ENCODE measurements around the gene KPTN. TPM values are rescaled to one million over a fixed set of nuclear protein-coding genes. Genes with fewer than 3 reads are reported as not detected.

The KPTN gene
- total and polyA plus RNA-seq, 2 of the 8 experiments (the other 6 are each of a cell fraction or from before 2014, with no cell fraction given), result 23.6 to 31.3 TPM

DNA sequence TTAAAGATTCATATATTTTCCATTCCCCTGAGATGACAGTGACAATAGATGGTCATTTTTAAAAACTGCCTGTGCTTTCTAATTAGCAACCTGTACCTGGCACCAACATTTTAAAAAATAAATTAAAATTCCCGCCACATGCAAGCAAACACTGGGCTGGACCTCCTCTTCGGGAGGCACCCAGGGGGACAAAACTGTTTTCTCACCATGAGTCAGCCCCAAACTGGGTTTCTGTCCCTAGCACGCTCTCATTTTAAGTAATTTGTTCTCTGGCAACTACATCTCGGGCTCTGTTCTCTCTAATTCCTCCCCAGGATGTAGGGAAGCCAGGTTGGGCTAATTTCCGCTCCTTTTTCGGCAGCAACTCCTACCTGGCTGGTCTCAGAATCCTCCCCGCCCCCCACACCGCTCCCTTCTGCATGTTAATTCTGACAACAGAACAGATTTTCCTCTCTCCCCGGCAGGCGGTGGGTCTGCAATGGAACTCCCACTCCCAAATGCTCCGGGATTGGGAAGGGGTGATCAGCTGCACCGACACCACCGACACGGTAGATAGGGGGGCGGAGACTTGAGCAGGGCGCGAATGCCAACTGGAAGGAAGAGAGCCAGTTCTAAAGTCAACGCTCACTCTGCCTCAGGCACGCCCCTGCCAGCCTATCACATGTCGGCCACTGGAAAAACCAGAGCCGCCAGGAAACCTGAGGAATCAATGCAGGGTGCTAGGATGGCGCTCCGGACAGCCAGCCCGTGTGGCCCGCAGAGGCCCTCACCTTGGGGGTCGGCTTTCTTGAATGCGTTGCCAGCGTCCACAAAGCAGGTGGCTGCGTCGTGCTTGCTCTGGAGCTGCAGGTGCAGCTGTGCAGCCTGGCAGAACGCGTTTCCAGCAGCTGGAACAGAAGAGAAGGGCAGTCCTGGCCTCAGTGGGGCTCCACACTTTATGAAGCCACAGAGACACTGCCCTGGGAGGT, 16.1 kb upstream of the KPTN start:
- Histone ChIP-seq H2BK12ac (ENCODE audit: low read depth, low read length) (peak overlapping the region; percentile 50; the same call in 1 of the 2 replicates), H4K91ac (replicated peaks; ENCODE audit: insufficient read length, low read length) (peak overlapping the region; percentile 71), H3K36me3 (ENCODE audit: control insufficient read depth in 2 of 4, insufficient read depth in 4 of 4, low read length in 3 of 4) (no peaks in the 10 kb centered on the region), H3K27ac (ENCODE audit: low read depth, low read length) (0 out of 2 replicates have a peak overlapping the region, but pooled peaks have one; percentile 5), H3K14ac (ENCODE audit: insufficient read length) (no peak overlapping the region), H3K23ac (ENCODE audit: insufficient read length) (no peak overlapping the region), H3K9ac (replicated peaks in 1 of 4; ENCODE audit: extremely low read depth in 1 of 4, low read depth in 3 of 4, low read length in 3 of 4) (no peak overlapping the region; a peak in 3 of 7 replicates), H2AFZ (ENCODE audit: low read length) (no peak overlapping the region), H4K8ac (ENCODE audit: extremely low read depth, insufficient read depth, low read length) (peak overlapping the region; percentile 57), H3K27me3 (replicated peaks in 1 of 4; ENCODE audit: control insufficient read depth in 3 of 4, extremely low read depth in 1 of 4, insufficient read depth in 3 of 4, low read length in 3 of 4) (no peaks in the 10 kb centered on the region), H3K56ac (replicated peaks; ENCODE audit: insufficient read length, low read depth, low read length) (peak overlapping the region; percentile 18), H3K18ac (ENCODE audit: extremely low read depth, low read length) (no peak overlapping the region), H4K5ac (ENCODE audit: insufficient read length, low read depth, low read length) (no peak overlapping the region), H3K23me2 (ENCODE audit: low read depth, low read length) (no peaks in the 10 kb centered on the region), H2BK15ac (ENCODE audit: low read length) (no peak overlapping the region), H3K79me1 (ENCODE audit: low read depth, low read length) (no peaks in the 10 kb centered on the region; the same call in 1 of the 2 replicates), H3K4ac (replicated peaks; ENCODE audit: insufficient read length, low read depth, low read length) (no peak overlapping the region), H3K4me3 (ENCODE audit: extremely low read depth in 1 of 4, insufficient read depth in 2 of 4, low read depth in 3 of 4, low read length in 4 of 4) (peak overlapping the region in 3 of 4 experiments; percentile 9 to 23 (median 15); a peak in 2 of 8 replicates), H2BK20ac (ENCODE audit: low read length) (no peak overlapping the region), H2BK5ac (ENCODE audit: low read depth, low read length) (peak overlapping the region; percentile 48; the same call in 1 of the 2 replicates), H3K4me1 (replicated peaks in 1 of 4; ENCODE audit: control insufficient read depth in 3 of 4, insufficient read depth in 4 of 4, low read length in 3 of 4) (peaks cover 0 to 6% (median 3%) of the 10 kb centered on the region in 4 experiments; a peak in 4 of 7 replicates), H4K20me1 (replicated peaks in 1 of 2; ENCODE audit: control insufficient read depth in 1 of 2, insufficient read depth in 2 of 2, low read length in 2 of 2) (peaks cover 2% of the 10 kb centered on the region in 2 experiments), H2AK5ac (ENCODE audit: low read depth, low read length) (no peak overlapping the region), H3K4me2 (ENCODE audit: insufficient read depth in 1 of 2, low read depth in 2 of 2, low read length in 2 of 2) (peak overlapping the region in 1 of 2 experiments; percentile 30; a peak in 2 of 4 replicates), H3K9me3 (ENCODE audit: insufficient read depth in 2 of 2, low read depth in 1 of 2, low read length in 1 of 2) (no peaks in the 10 kb centered on the region), H2BK120ac (replicated peaks; ENCODE audit: low read depth, low read length) (no peak overlapping the region), H3K79me2 (ENCODE audit: control insufficient read depth in 1 of 2, insufficient read depth in 2 of 2, low read length in 2 of 2) (peaks cover 0 to 1% of the 10 kb centered on the region in 2 experiments; a peak in 1 of 4 replicates)
- DNase-seq (ENCODE audit: low read depth in 1 of 2, low spot score in 2 of 2), result no peak
- FAIRE-seq, result no peak
- 64% methylated on average over 32 of the region's 32 CpGs; no CpG with 5 or more reads in 1 of the 2 experiments for WGBS, 2 experiments (ENCODE audit: extremely low coverage in 1 of 2, insufficient coverage in 1 of 2, insufficient read length in 1 of 2, insufficient replicate concordance in 2 of 2, low coverage in 1 of 2, low lambda C conversion rate in 2 of 2, missing lambda C conversion rate in 1 of 2)
- CTCF ChIA-PET (ENCODE audit: partially characterized antibody), result interaction anchor here (1.0 to 3.8 kb wide), 10 partner anchors 9 to 199 kb away, joined by 3 to 13 read pairs (median 4); no protein-coding TSS in a partner anchor
- POLR2A ChIA-PET (ENCODE audit: partially characterized antibody), result interaction anchor here (0.8 to 7.6 kb wide), 6 partner anchors 9 to 24 kb away, joined by 3 to 55 read pairs (median 6); partner anchors contain the start of gene KPTN
- TF ChIP-seq RXRA (IDR thresholded peaks at IDR 0.05; ENCODE audit: insufficient read depth, low read depth, low read length) (no peak), JUN (IDR thresholded peaks at IDR 0.05; ENCODE audit: low read depth, low read length) (no peak), SRF (IDR thresholded peaks at IDR 0.05; ENCODE audit: low read depth, low read length) (no peak), CBX8 (IDR thresholded peaks at IDR 0.05; ENCODE audit: borderline replicate concordance, low read depth, low read length) (no peak), SP1 (IDR thresholded peaks at IDR 0.05; ENCODE audit: low read depth, low read length) (no peak), BRCA1 (IDR thresholded peaks at IDR 0.05; ENCODE audit: low read depth, low read length) (no peak), SIX5 (IDR thresholded peaks at IDR 0.05; ENCODE audit: low read depth, low read length) (no peak), HDAC2 (IDR thresholded peaks at IDR 0.05; ENCODE audit: borderline replicate concordance in 1 of 2, low read depth in 2 of 2, low read length in 2 of 2) (no peak)
- TF ChIP-seq, protein P1, sequence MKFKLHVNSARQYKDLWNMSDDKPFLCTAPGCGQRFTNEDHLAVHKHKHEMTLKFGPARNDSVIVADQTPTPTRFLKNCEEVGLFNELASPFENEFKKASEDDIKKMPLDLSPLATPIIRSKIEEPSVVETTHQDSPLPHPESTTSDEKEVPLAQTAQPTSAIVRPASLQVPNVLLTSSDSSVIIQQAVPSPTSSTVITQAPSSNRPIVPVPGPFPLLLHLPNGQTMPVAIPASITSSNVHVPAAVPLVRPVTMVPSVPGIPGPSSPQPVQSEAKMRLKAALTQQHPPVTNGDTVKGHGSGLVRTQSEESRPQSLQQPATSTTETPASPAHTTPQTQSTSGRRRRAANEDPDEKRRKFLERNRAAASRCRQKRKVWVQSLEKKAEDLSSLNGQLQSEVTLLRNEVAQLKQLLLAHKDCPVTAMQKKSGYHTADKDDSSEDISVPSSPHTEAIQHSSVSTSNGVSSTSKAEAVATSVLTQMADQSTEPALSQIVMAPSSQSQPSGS (IDR thresholded peaks at IDR 0.05; ENCODE audit: low read length), result no peak

All from H1 (cell line).